Measurements from ENCODE around the gene PCSK4.
"Not testable (repeated sequence)": the region's sequence is repeated elsewhere in the genome, so short reads cannot be mapped to it uniquely, and the experiment has no call there.

Gene PCSK4

DNA sequence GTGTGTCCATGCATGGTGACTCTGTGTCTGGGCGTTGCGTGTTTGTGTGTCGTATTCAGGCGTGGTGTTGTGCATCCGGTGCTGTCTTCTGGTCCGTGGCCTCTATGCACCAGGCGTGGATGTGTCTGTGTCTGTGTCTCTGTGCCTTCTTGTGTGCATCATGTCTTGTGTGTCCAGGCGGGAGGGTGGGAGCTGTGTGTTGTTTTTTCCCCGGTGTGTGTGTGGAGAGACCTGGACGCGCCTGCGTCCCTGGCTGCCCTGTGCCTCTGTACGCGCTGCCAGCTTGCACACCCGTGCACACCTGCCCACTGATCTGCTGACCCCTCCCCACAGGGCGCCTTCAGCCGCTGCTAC is 34.8 kb upstream of the PCSK4 start:
- no peak for TF ChIP-seq ZFX (IDR thresholded peaks at IDR 0.05)
- TF ChIP-seq, protein P1, sequence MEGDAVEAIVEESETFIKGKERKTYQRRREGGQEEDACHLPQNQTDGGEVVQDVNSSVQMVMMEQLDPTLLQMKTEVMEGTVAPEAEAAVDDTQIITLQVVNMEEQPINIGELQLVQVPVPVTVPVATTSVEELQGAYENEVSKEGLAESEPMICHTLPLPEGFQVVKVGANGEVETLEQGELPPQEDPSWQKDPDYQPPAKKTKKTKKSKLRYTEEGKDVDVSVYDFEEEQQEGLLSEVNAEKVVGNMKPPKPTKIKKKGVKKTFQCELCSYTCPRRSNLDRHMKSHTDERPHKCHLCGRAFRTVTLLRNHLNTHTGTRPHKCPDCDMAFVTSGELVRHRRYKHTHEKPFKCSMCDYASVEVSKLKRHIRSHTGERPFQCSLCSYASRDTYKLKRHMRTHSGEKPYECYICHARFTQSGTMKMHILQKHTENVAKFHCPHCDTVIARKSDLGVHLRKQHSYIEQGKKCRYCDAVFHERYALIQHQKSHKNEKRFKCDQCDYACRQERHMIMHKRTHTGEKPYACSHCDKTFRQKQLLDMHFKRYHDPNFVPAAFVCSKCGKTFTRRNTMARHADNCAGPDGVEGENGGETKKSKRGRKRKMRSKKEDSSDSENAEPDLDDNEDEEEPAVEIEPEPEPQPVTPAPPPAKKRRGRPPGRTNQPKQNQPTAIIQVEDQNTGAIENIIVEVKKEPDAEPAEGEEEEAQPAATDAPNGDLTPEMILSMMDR (conservative IDR thresholded peaks at IDR 0.05), result no peak

DNA sequence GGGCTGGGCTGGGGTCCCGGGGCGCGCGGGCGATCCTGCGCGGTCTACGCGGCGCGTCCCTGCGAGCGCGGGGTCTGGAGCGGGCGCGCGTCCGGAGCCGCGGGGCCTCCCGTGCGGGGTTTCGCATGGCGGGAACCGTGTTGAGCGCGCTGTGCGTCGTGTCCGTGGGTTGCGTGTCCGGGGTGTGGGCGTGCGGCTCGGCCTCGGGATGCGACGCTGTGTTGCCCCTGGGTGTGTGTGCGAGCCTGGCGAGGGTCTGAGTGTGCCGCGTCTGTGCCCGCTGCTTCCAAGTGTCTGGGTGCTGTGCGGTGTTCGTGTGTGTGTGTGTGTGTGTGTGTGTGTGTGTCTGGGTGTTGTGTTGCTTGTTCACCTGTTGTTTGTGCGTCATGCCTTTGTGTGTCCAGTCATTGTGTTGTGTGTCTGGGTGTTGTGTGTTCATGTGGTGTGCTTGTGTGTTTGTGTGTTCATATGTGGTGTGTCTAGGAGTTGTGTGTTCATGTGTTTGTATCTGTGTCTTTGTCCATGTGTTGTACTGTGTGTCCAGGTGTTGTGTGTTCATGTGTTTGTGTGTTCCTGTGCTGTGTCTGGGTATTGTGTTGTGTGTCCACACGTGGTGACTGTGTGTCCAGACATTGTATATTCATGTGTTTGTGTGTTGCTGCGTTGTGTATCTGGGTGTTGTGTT is 34.3 kb upstream of the PCSK4 start:
- TF ChIP-seq, protein P1 (conservative IDR thresholded peaks at IDR 0.05), result no peak
- no peak for TF ChIP-seq ZFX (IDR thresholded peaks at IDR 0.05)
- no peak overlapping the region for H3K27ac ChIP-seq

More for the DNA sequence above, 34.8 kb upstream of the PCSK4 start:
- no peak overlapping the region for H3K27ac ChIP-seq

DNA sequence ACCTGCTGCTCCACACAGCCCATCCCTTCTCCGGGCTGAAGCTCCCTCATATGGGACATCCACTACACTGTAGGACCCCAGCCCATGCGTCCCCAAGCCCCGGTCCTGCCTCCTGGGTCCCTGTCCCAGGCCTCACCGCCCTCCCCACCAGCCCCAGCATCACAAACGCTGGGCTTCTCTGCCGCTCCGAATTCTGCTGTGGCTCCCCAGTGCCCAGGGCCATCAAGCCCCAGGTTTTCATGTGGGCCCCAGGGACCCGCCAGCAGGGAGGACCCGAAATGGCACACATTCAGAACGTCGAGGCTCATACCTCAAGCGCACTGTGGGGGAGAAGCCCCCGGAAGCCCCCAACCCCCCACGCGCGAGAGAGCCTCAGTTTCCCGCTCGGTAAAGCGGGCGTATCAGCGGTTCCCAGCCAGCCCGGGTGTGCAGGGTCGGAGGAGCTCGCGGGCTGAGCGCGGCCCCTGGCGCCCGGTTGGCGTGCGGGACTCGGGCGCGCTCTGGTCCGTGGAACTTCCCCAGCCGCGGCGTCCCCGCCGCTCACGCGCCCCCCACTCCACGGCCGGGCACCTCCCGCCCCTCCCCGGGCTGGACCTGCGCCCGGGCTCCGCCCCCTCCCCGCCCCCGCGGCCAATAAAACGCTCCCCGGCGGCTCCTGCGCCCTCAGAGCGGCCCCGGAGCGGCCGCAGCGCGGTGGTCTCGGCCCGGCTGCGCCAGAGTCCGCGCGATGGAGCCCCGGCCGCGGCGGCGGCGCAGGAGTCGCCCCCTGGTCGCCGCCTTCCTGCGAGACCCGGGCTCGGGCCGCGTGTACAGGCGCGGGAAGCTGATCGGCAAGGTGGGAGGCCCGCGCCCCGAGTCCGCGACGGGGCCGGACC is 33.5 kb upstream of the PCSK4 start, which contains the start of gene PLK5:
TSS of gene PLK5 (plus strand) at position 666 of the 875 bp plus-strand sequence. CDS start 2,920 bp downstream, outside the sequence.
- TF ChIP-seq ZFX (IDR thresholded peaks at IDR 0.05), result no peak
- TF ChIP-seq, protein P1 (conservative IDR thresholded peaks at IDR 0.05), result no peak
- H3K27ac ChIP-seq, result no peak within 1 kb of the TSS

DNA sequence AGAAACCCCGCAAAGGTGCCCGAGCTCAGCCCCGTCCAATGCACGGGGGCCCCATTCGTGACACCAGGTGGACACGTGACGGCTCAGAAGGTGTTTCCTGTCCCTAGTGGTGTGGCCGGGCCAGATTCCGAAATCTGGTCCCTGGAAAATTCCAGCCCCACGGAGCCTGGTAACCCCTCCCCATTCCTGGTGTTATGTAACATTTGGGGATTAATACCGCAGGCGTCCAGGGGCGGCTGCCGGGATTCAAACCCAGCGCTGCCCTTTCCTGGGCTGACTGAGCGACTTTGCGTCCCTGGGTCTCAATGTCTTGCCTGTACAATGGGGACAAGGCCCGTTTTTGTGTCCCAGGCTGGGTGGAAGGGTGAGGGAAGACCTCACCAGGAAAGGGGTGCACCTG is 32.7 kb upstream of the PCSK4 start:
- no peak overlapping the region for H3K27ac ChIP-seq
- TF ChIP-seq, protein P1 (conservative IDR thresholded peaks at IDR 0.05), result no peak
- no peak for TF ChIP-seq ZFX (IDR thresholded peaks at IDR 0.05)

DNA sequence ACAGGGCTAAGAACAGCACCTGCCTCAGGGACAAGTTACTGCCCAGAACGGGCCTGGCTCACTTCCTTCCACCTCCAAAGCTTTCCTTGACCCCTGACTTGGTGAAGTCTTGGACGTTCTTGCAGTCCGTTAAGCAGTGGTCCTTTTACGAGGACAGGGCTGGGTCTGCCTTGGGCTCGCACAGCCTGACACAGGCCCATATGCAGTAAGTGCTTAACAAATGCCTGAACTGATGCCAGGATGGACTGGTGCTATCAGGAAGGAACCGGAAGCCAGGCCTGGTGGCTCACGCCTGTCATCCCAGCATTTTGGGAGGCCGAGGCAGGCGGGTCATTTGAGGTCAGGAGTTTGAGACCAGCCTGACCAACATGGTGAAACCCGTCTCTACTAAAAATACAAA is 31.9 kb upstream of the PCSK4 start:
- no peak overlapping the region for H3K27ac ChIP-seq
- TF ChIP-seq, protein P1 (conservative IDR thresholded peaks at IDR 0.05), result no peak
- TF ChIP-seq ZFX (IDR thresholded peaks at IDR 0.05), result no peak

DNA sequence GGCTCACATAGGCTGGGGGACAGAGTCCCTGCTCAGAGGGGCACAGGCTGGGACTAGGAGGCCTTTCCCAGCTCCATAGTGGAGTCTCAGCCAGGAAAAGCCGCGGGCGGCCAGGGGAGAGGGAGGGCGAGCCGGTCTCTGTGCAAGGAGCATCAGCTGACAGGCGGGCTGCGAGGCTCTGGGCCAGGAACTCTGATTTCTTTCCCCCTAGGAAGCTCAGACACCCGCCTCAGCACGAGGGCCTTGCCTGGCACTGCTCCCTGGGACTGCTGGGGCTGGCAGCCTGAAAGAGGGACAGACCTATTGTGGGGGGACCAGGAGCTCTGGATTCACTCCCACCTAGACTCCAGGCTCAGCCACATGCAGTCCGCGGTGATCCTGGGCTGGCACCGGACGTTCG is 31.5 kb upstream of the PCSK4 start:
- no peak for TF ChIP-seq ZFX (IDR thresholded peaks at IDR 0.05)
- TF ChIP-seq, protein P1 (conservative IDR thresholded peaks at IDR 0.05), result no peak
- no peak overlapping the region for H3K27ac ChIP-seq

DNA sequence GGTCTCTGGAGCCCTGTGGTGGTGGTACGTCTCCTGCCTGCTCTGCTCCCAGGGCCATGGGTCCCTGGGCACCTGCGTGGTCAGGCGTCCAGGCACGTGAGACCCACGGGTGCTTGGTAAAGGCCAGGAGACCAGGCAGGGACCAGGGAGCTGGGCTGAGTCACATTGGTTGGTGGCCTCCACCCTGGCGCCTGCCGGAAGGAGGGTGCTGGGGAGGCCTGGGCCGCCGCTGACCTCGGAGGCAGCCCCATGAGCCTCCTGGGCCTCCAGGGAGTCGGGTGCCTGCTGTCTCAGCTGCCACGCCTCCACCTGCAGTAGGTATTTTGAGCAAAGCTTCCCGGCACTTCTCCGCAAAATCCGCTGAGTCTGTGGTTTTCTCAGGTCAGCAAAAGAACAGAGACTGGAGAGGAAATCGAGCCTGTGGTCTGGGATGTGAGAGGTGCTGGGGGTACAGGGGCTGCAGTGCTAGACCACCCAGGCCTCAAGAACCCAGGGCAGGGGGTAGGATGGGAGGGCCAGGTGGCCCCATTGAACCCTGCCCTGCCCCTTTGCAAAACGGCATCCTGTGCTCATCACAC is 30.1 kb upstream of the PCSK4 start:
- TF ChIP-seq ZFX (IDR thresholded peaks at IDR 0.05), result no peak
- TF ChIP-seq, protein P1 (conservative IDR thresholded peaks at IDR 0.05), result no peak
- no peak overlapping the region for H3K27ac ChIP-seq

DNA sequence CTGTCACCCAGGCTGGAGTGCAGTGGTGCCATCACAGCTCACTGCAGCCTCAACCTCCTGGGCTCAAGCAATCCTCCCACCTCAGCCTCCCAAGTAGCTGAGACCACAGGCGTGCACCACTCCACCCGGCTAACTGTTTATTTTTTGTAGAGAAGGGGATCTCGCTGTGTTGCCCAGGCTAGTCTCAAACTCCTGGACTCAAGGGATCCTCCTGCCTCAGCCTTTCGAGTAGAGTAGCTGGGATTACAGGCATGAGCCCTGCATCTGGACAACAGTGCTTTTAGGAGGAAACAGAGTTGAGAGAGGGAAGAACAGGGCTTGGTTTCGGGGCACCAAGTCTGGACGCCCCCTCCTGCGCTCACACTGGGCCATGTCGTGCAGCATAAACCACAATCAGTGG is 29.7 kb upstream of the PCSK4 start:
- H3K27ac ChIP-seq, result not testable (repeated sequence)

Measured in C4-2B (cell line).